Right renal pelvis (tissue), 4 donors: ENCODE measurements around the gene FOS. TPM values are rescaled to one million over a fixed set of nuclear protein-coding genes. Genes with fewer than 3 reads are reported as not detected.
"Not testable (repeated sequence)": the region's sequence is repeated elsewhere in the genome, so short reads cannot be mapped to it uniquely, and the experiment has no call there.

Experiments used
- DNase-seq, 4 donors: peaks; one replicate each; pipeline ENCODE4 v3.0.0-alpha.2; 2013; ENCODE audit warnings: low read depth in 4 of 4, low spot score in 3 of 4, missing footprints in 1 of 4
- polyA plus RNA-seq, 4 donors: library from polyadenylated mRNA; unstranded; fragments of 120-200 nt; gene quantifications; one replicate each; pipeline ENCODE4 v1.2.1, GENCODE V29; 2013; ENCODE audit not compliant: insufficient read length in 4 of 4

The FOS gene
- polyA plus RNA-seq, 4 donors = 37.3 to 832 (median 397) TPM

GRCh38 chr14:75292101-75292563, 13.5 kb downstream of the FOS start:
- no peak for DNase-seq

DNA sequence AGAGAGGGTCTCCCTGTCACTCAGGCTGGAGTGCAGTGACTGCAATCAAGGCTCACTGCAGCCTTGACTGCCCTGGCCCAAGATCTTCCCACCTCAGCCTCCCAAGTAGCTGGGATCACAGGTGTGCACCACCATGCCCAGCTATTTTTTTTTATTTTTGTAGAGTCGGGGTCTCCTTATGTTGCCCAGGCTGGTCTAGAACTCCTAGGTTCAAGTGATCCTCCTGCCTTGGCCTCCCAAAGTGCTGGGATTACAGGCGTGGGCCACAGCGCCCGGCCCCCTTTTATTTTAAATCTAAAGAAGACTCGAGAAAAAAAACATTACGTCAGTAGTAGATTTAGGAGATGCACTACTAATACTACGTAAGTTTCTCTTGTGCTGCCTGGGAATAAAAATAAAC, 14.3 kb downstream of the FOS start:
- DNase-seq = no peak

- peak; percentile 91 to 97 (median 96) for DNase-seq
These were observed 15.5 kb downstream of the FOS start for GRCh38 chr14:75293920-75294648.

DNA sequence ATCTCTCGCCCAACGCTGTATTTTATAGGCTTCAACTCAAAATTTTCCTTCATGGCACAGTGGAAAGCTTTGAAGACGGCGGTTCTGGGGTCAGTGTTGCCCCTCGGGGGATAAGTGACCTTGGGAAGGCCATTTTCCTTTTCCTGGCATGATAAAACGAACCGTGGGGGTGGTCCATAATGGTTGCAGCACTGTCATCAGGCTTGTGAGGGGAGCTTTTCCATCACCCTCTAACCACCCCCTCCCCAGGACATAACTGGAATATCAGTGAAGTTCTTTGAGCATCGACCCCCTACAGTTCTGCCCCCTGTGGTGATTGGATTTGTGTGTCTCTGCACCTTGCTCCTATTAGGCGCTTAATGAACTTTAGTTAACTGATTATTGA, 16.0 kb downstream of the FOS start:
- DNase-seq = no peak

DNA sequence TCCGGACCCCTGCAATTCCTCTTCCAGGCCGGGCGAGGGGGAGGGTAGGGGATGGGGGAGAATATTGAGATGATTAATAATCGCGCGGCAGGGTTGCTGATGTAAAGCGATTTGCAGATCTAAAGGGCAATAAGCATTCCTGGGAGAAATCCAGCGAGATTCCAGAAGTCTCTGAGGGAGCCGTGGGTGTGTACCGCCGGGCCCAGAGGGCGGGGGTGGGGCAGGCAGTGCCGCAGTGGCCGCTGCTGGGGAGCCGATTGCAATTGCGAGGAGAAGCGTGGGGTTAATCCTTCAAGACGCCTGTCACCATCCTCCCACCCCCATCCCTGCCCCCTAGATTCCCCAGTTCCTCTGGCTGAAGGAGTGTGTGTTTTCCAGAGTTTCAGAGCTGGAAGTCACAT, 16.4 kb downstream of the FOS start:
- no peak for DNase-seq

DNA sequence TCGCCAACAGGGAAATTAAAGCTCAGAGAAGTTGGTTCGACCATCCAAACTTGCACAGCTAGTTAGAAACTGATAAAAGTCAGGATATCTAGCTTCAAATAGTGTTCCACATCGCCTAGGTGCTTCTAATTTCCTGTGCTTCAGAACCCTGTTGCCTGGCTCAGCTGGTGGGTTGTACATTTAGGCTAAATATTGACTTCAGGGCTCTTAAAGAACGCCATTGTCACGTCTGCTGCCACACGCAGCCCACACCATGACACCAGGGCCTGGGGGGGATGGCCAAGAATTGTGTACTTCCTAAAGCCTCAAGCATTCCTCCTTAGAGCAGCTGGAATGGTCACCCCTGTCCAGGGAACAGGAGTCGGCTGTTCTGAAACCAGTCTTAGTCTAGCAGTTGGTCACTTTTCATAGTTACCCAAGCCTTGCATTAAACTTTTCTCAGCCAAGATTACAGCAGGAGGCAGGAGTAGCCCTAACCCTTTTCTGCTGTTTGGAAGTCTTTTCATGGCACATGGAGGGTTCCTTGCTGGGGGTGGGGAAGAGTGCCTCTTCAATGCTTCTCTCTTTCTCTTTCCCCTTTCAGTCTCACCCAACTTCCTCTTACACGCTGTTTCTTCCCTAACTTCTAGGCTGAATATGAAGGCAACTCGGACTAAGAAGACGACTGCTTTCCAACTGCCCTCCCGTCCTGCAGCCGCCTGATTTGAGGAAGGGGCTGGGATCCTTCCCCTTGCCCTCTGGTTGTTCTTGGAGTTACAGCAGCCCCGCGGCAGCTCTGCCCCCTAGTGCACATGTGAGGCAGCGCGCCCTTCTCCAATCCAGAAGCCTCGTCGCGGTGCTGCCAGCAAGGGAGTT, 17.1 kb downstream of the FOS start:
- no peak for DNase-seq

GRCh38 chr14:75297411-75298040, 18.9 kb downstream of the FOS start:
- no peak for DNase-seq

GRCh38 chr14:75298187-75298965, 19.7 kb downstream of the FOS start:
- DNase-seq = no peak

DNA sequence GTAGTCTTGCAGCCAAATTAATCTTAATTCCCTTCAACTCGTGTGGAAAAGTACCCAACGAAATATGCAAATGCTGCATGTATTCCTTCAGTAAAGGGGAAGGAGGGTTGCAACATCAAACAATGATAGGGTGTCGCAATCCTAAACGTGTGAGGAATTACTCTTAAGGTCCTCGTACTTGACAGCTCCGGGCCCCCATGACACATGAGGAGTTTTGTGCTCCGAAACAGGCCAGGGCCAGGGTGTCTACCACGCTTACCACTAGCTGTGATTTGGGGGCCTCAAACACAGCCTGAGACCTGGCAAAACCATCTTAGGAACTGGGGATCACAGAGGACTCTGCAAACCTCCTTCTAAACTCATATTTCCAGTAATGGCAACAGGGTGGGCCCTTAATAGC, 20.4 kb downstream of the FOS start:
- no peak for DNase-seq

GRCh38 chr14:75299576-75299975, 20.9 kb downstream of the FOS start:
- DNase-seq = no peak

- DNase-seq = no peak
These were observed 23.2 kb downstream of the FOS start for GRCh38 chr14:75301666-75302325.

GRCh38 chr14:75303381-75303789, 24.8 kb downstream of the FOS start:
- no peak for DNase-seq

DNA sequence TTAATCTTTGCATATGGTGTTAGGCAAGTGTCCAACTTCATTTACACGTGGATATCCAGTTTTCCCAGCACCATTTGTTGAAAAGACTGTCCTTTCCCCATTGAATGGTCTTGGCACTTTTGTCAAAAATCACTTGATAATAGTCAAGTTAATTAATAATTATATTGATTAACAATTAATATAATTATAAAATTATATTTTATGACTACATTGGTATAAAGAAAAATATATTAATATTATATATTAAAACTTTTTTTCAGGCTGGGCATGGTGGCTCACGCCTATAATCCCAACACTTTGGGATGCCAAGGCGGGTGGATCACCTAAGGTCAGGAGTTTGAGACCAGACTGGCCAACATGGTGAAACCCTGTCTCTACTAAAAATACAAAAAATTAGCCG, 27.8 kb downstream of the FOS start:
- DNase-seq = not testable (repeated sequence)

DNA sequence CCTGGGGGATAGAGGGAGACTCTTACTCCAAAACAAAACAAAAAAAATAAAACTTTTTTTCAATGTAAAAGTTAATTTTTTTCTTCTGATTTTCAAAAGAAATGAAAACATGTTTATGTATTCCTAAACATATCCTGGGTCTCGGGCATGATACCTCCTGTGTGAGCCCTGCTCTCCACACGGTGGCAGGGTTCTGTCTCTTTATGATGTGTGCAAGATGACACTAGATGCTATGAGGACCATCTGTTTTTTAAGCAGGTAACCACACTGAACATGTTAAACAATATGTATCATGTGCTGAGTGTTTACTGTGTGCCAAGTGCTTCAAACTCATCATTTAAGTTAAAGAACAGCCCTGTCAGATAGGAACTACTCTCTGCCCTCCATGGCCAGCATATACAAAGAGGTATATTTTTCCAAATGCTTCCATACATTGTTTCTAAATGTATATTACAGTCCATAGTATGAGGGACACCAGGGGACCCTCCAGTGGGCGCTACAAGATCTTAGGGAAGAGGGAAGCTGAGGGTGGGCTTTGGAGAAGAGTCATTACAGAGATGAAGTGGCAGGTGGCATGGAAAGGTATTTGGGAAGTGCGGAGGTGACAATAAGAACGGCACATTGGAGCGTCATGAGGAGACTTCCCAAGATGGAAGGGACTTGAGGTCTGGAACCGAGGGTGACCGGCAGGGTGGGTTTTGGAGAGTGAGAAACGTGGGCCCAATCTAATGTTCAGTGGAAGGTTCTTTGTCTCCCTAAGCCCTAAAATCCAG, 28.5 kb downstream of the FOS start:
- no peak for DNase-seq

- peak in 2 of 4 donors; percentile 75 to 84 for DNase-seq
These were observed 29.2 kb downstream of the FOS start for GRCh38 chr14:75307700-75308379.

DNA sequence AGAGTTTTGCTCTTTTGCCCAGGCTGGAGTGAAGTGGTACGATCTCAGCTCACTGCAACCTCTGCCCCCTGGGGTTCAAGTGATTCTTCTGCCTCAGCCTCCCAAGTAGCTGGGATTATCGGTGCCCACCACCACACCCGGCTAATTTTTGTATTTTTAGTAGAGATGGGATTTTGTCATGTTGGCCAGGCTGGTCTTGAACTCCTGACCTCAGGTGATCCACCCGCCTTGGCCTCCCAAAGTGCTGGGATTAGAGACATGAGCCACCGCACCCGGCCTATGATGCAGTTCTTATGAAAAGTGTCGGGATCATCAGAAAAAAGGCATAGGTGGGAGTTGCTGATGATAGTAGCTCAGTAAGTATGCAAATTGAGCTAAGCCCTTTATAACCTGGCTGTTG, 30.4 kb downstream of the FOS start:
- not testable (repeated sequence) for DNase-seq

- not testable (repeated sequence) for DNase-seq
These were observed 30.9 kb downstream of the FOS start for GRCh38 chr14:75309561-75309960.

DNA sequence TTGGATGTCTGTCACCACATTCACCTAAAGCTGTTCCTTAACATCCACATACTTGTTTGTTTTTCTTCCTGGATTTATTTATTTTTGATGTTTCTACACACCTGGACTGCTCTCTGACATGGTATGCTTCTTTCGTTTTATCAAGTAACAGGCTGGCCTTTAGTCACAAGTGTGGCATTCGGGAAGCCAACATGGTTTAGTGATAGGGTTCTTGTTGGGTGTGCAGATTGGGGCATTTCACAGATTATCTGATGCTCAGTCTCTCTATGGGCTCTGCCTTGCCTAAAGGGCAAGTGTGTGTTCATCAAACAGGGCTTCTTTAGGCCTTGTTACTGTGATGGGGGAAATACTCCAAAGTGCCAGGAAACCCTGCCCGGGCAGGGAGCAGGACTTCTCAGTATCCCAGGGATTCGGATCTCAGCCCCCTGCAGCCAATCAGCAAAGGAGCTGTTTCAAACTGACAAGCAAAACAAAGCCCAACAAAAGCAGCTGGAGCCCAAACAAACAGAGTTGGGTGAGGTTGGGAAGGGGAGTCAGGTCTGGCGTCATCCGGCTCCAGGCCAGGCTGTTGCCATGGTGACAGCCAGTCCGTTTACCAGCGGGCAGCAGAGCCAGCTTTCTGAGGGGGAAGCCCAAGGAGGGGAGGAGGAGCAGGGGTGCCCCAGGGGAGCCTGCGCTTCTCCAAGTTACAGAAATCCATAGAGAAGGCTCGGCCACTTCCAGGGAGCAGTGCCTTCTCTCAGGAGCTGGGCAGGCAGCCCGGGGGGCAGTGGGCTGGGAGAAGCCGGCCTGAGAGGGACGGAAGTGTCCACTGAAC, 31.9 kb downstream of the FOS start:
- DNase-seq = peak in 2 of 4 donors; percentile 63 to 68
